GM21423 (cell line): ENCODE measurements around the gene TAPT1.

ENCODE experiments used
- ATAC-seq: cut with Tn5 transposase; IDR thresholded peaks from one replicate; pipeline ENCODE4 v1.9.1; 2021; ENCODE audit warnings: mild to moderate bottlenecking, moderate library complexity; ENCODE audit not compliant: unreplicated experiment

Gene TAPT1

GRCh38 chr4:16113741-16114140 is 112.5 kb downstream of the TAPT1 start:
- ATAC-seq: no peak

GRCh38 chr4:16111533-16111932 is 114.7 kb downstream of the TAPT1 start:
- no peak for ATAC-seq

GRCh38 chr4:16110661-16111290 is 115.5 kb downstream of the TAPT1 start:
- ATAC-seq: no peak
